ENCODE measurements around the gene SPON2.

SPON2 gene

DNA sequence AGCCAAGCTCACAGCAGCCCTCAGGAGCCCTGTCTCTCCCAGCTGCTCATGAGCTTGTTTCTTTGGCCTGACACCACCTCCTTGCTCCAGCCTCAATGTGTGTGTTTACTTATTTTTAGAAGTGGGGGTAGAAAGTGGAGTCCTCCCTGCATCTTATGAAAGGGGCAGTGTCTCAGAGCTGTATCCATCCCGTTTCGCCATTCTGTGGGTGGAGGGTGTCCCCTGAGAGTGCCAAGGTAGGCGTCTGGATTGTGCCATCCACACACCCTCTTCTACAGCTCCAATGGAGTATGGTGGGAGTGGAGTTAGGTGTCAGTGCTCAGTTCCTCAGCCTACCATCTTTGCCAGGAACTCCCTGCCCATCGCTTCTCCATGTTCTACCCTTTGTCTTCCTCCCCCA is 8.3 kb downstream of the SPON2 start:
- H4K91ac ChIP-seq (ENCODE audit: low read depth, low read length, poor library complexity): no peak overlapping the region
- H3K23ac ChIP-seq (ENCODE audit: low read depth, low read length, poor library complexity): peak overlapping the region; percentile 34
- WGBS, 2 donors (ENCODE audit: extremely low coverage in 2 of 2, insufficient read length in 2 of 2, insufficient replicate concordance in 1 of 2): no CpG with 5 or more reads among the region's 4 CpGs
- no peak overlapping the region for H2AFZ ChIP-seq (ENCODE audit: low read length)
- H2BK12ac ChIP-seq (ENCODE audit: low read length): no peak overlapping the region
- peak overlapping the region in 1 of 2 donors; percentile 46 for H3K4me3 ChIP-seq (ENCODE audit: low read length in 2 of 2)
- no peak overlapping the region for H3K4ac ChIP-seq (ENCODE audit: low read length)
- no peak overlapping the region for H3K27ac ChIP-seq (replicated peaks; ENCODE audit: low read length)
- H2BK5ac ChIP-seq (ENCODE audit: low read length): no peak overlapping the region
- no peak overlapping the region for H3K4me2 ChIP-seq (ENCODE audit: insufficient read depth, low read length, poor library complexity, severe bottlenecking)
- no peak overlapping the region for H3K18ac ChIP-seq (ENCODE audit: low read length)
- H2BK120ac ChIP-seq (ENCODE audit: low read depth, low read length): no peak overlapping the region
- H3K9me3 ChIP-seq (replicated peaks in 1 of 2; ENCODE audit: control insufficient read depth in 2 of 2, insufficient read depth in 1 of 2, low read depth in 1 of 2, low read length in 2 of 2): peaks cover 4 to 8% of the 10 kb centered on the region in 2 donors
- no peaks in the 10 kb centered on the region for H3K36me3 ChIP-seq (replicated peaks in 1 of 2; ENCODE audit: control insufficient read depth in 2 of 2, insufficient read depth in 2 of 2, low read length in 2 of 2)
- peaks cover 0 to 28% (median 12%) of the 10 kb centered on the region in 3 experiments for H3K27me3 ChIP-seq (ENCODE audit: control insufficient read depth in 3 of 3, insufficient read depth in 3 of 3, low read depth in 1 of 3, low read length in 3 of 3)
- no peak overlapping the region for H3K9ac ChIP-seq (ENCODE audit: low read depth, low read length, poor library complexity)
- no peak overlapping the region for H2AK5ac ChIP-seq (ENCODE audit: low read depth, low read length)
- no peak for DNase-seq (ENCODE audit: low spot score)
- H3K79me1 ChIP-seq (ENCODE audit: low read depth, low read length): peaks cover 5% of the 10 kb centered on the region
- H4K8ac ChIP-seq (ENCODE audit: low read depth, low read length): no peak overlapping the region
- H2BK15ac ChIP-seq (ENCODE audit: low read length): peak overlapping the region; percentile 6
- H3K4me1 ChIP-seq (ENCODE audit: control insufficient read depth in 2 of 2, insufficient read depth in 1 of 2, low read depth in 1 of 2, low read length in 2 of 2): no peaks in the 10 kb centered on the region
- no peak overlapping the region for H3K14ac ChIP-seq (ENCODE audit: low read length)

DNA sequence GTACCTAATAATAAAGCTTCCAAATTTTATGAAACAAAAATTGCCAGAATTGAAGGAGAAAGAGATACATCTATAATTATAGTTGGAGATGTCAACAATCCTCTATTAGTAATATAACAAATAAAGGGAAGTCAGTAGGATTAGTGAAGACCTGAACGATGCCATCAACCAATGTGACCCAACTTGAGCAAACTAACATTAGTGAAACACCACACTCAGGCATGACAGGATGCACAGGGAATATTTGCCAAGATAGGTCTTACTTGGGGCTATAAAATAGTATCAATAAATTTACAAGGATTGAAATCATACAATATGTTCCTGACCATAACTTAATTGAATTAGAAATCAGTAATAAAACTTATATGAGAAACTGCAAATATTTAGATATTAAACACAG is 12.0 kb downstream of the SPON2 start:
- no peak overlapping the region for H3K23ac ChIP-seq (ENCODE audit: low read depth, low read length, poor library complexity)
- no peak for DNase-seq (ENCODE audit: low spot score)
- no peaks in the 10 kb centered on the region for H3K4me1 ChIP-seq (ENCODE audit: control insufficient read depth in 2 of 2, insufficient read depth in 1 of 2, low read depth in 1 of 2, low read length in 2 of 2)
- H3K27ac ChIP-seq (replicated peaks; ENCODE audit: low read length): no peak overlapping the region
- H2BK15ac ChIP-seq (ENCODE audit: low read length): no peak overlapping the region
- no peak overlapping the region for H3K14ac ChIP-seq (ENCODE audit: low read length)
- no peak overlapping the region for H3K18ac ChIP-seq (ENCODE audit: low read length)
- no peak overlapping the region for H2AFZ ChIP-seq (ENCODE audit: low read length)
- H3K27me3 ChIP-seq (ENCODE audit: control insufficient read depth in 3 of 3, insufficient read depth in 3 of 3, low read depth in 1 of 3, low read length in 3 of 3): peaks cover under 1 to 13% (median 2%) of the 10 kb centered on the region in 3 experiments
- H3K4ac ChIP-seq (ENCODE audit: low read length): no peak overlapping the region
- no peak overlapping the region for H2BK120ac ChIP-seq (ENCODE audit: low read depth, low read length)
- no peak overlapping the region for H2BK5ac ChIP-seq (ENCODE audit: low read length)
- H2AK5ac ChIP-seq (ENCODE audit: low read depth, low read length): no peak overlapping the region
- no peak overlapping the region for H3K9ac ChIP-seq (ENCODE audit: low read depth, low read length, poor library complexity)
- H3K4me2 ChIP-seq (ENCODE audit: insufficient read depth, low read length, poor library complexity, severe bottlenecking): no peak overlapping the region
- H3K79me1 ChIP-seq (ENCODE audit: low read depth, low read length): no peaks in the 10 kb centered on the region
- no peak overlapping the region for H4K8ac ChIP-seq (ENCODE audit: low read depth, low read length)
- H3K4me3 ChIP-seq (ENCODE audit: low read length in 2 of 2): no peak overlapping the region
- H3K36me3 ChIP-seq (replicated peaks in 1 of 2; ENCODE audit: control insufficient read depth in 2 of 2, insufficient read depth in 2 of 2, low read length in 2 of 2): no peaks in the 10 kb centered on the region
- H4K91ac ChIP-seq (ENCODE audit: low read depth, low read length, poor library complexity): no peak overlapping the region
- H2BK12ac ChIP-seq (ENCODE audit: low read length): no peak overlapping the region
- H3K9me3 ChIP-seq (replicated peaks in 1 of 2; ENCODE audit: control insufficient read depth in 2 of 2, insufficient read depth in 1 of 2, low read depth in 1 of 2, low read length in 2 of 2): peaks cover 4 to 5% of the 10 kb centered on the region in 2 donors
- WGBS, 2 donors (ENCODE audit: extremely low coverage in 2 of 2, insufficient read length in 2 of 2, insufficient replicate concordance in 1 of 2): no CpG with 5 or more reads among the region's 1 CpG

DNA sequence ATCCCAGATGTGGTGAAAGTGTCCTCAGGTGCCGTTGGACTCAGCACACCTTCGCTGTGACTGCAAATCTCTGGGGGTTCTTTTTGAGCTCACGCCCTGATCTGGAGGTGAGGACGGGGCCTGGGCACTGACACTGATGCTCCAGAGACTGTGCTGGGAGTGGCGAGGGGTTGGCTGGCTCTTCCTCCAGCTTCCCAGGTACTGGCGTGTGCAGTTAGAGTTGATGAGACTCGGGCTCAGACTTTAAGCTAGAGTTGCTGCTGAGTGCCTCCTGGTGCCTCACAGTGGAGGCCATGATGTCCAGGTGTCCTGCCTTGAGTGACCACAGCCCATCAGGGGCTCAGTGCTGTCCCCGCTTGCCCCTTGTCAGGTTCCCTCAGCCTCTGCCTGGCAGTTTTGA is 16.3 kb downstream of the SPON2 start:
- H3K4ac ChIP-seq (ENCODE audit: low read length): no peak overlapping the region
- no peak for DNase-seq (ENCODE audit: low spot score)
- no peak overlapping the region for H3K23ac ChIP-seq (ENCODE audit: low read depth, low read length, poor library complexity)
- H2BK15ac ChIP-seq (ENCODE audit: low read length): no peak overlapping the region
- H2BK120ac ChIP-seq (ENCODE audit: low read depth, low read length): no peak overlapping the region
- no peak overlapping the region for H4K91ac ChIP-seq (ENCODE audit: low read depth, low read length, poor library complexity)
- H3K4me3 ChIP-seq (ENCODE audit: low read length in 2 of 2): no peak overlapping the region
- H2BK12ac ChIP-seq (ENCODE audit: low read length): peak overlapping the region; percentile 36
- peaks cover 2 to 34% (median 3%) of the 10 kb centered on the region in 3 experiments for H3K27me3 ChIP-seq (ENCODE audit: control insufficient read depth in 3 of 3, insufficient read depth in 3 of 3, low read depth in 1 of 3, low read length in 3 of 3)
- H4K8ac ChIP-seq (ENCODE audit: low read depth, low read length): no peak overlapping the region
- no peaks in the 10 kb centered on the region for H3K36me3 ChIP-seq (replicated peaks in 1 of 2; ENCODE audit: control insufficient read depth in 2 of 2, insufficient read depth in 2 of 2, low read length in 2 of 2)
- peak overlapping the region; percentile 33 for H2AK5ac ChIP-seq (ENCODE audit: low read depth, low read length)
- no CpG with 5 or more reads among the region's 8 CpGs for WGBS, 2 donors (ENCODE audit: extremely low coverage in 2 of 2, insufficient read length in 2 of 2, insufficient replicate concordance in 1 of 2)
- H2BK5ac ChIP-seq (ENCODE audit: low read length): no peak overlapping the region
- no peaks in the 10 kb centered on the region for H3K4me1 ChIP-seq (ENCODE audit: control insufficient read depth in 2 of 2, insufficient read depth in 1 of 2, low read depth in 1 of 2, low read length in 2 of 2)
- no peak overlapping the region for H2AFZ ChIP-seq (ENCODE audit: low read length)
- H3K14ac ChIP-seq (ENCODE audit: low read length): peak overlapping the region; percentile 67
- no peak overlapping the region for H3K27ac ChIP-seq (replicated peaks; ENCODE audit: low read length)
- H3K79me1 ChIP-seq (ENCODE audit: low read depth, low read length): no peaks in the 10 kb centered on the region
- H3K9ac ChIP-seq (ENCODE audit: low read depth, low read length, poor library complexity): no peak overlapping the region
- peak overlapping the region; percentile 9 for H3K18ac ChIP-seq (ENCODE audit: low read length)
- no peak overlapping the region for H3K4me2 ChIP-seq (ENCODE audit: insufficient read depth, low read length, poor library complexity, severe bottlenecking)
- H3K9me3 ChIP-seq (replicated peaks in 1 of 2; ENCODE audit: control insufficient read depth in 2 of 2, insufficient read depth in 1 of 2, low read depth in 1 of 2, low read length in 2 of 2): peaks cover 0 to 1% of the 10 kb centered on the region in 2 donors

DNA sequence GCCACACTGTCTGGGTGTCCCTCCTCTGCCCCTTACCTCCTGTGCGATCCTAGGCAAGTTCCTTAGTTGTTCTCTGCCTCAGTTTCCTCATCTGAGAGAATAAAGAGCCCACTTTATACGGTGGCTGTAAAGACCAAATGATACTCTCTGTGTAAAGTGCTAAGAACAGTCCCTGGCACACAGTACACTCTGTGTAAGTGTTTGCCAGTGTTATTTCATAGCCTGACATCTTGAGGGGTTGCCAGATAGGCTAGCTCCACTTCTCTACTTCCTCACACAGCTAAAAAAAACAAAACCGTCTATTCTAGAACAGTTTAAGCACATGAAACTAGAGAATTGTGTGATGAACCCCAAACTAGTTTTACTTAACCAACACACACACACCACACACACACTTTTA is 17.1 kb downstream of the SPON2 start:
- Histone ChIP-seq H2BK120ac (ENCODE audit: low read depth, low read length) (no peak overlapping the region), H3K9me3 (replicated peaks in 1 of 2; ENCODE audit: control insufficient read depth in 2 of 2, insufficient read depth in 1 of 2, low read depth in 1 of 2, low read length in 2 of 2) (peaks cover 0 to 1% of the 10 kb centered on the region in 2 donors), H3K79me1 (ENCODE audit: low read depth, low read length) (no peaks in the 10 kb centered on the region), H2BK12ac (ENCODE audit: low read length) (no peak overlapping the region), H3K18ac (ENCODE audit: low read length) (no peak overlapping the region), H3K9ac (ENCODE audit: low read depth, low read length, poor library complexity) (no peak overlapping the region), H3K27ac (replicated peaks; ENCODE audit: low read length) (no peak overlapping the region), H3K4me3 (ENCODE audit: low read length in 2 of 2) (no peak overlapping the region), H3K14ac (ENCODE audit: low read length) (no peak overlapping the region), H3K23ac (ENCODE audit: low read depth, low read length, poor library complexity) (no peak overlapping the region), H3K4ac (ENCODE audit: low read length) (no peak overlapping the region), H4K91ac (ENCODE audit: low read depth, low read length, poor library complexity) (no peak overlapping the region), H3K4me1 (ENCODE audit: control insufficient read depth in 2 of 2, insufficient read depth in 1 of 2, low read depth in 1 of 2, low read length in 2 of 2) (no peaks in the 10 kb centered on the region), H2AFZ (ENCODE audit: low read length) (no peak overlapping the region), H2BK5ac (ENCODE audit: low read length) (no peak overlapping the region), H3K36me3 (replicated peaks in 1 of 2; ENCODE audit: control insufficient read depth in 2 of 2, insufficient read depth in 2 of 2, low read length in 2 of 2) (no peaks in the 10 kb centered on the region), H3K4me2 (ENCODE audit: insufficient read depth, low read length, poor library complexity, severe bottlenecking) (no peak overlapping the region), H2BK15ac (ENCODE audit: low read length) (no peak overlapping the region), H4K8ac (ENCODE audit: low read depth, low read length) (no peak overlapping the region), H3K27me3 (ENCODE audit: control insufficient read depth in 3 of 3, insufficient read depth in 3 of 3, low read depth in 1 of 3, low read length in 3 of 3) (peaks cover 2 to 34% (median 3%) of the 10 kb centered on the region in 3 experiments), H2AK5ac (ENCODE audit: low read depth, low read length) (no peak overlapping the region)
- WGBS, 2 donors (ENCODE audit: extremely low coverage in 2 of 2, insufficient read length in 2 of 2, insufficient replicate concordance in 1 of 2): no CpG with 5 or more reads among the region's 3 CpGs
- no peak for DNase-seq (ENCODE audit: low spot score)
